Endothelial cell of umbilical vein (primary cell): ENCODE data around the gene LORICRIN. TPM values are rescaled to one million over a fixed set of nuclear protein-coding genes. Genes with fewer than 3 reads are reported as not detected.

ENCODE experiments used
- BruUV-seq: library from RNA; stranded (reverse); fragments of 400-500 nt; replicated peaks from 2 replicates; lab custom pipeline; 2021; lab: Mats Ljungman, UMichigan
- CTCF ChIA-PET: fragments of 300-600, 350-600 bp; sonication (Branson Sonifier 250); formaldehyde crosslinking; loops from one replicate; lab custom pipeline; 2021; ENCODE audit warnings: antibody characterized with exemption, inconsistent platforms; lab: Charles Lee
- POLR2A ChIA-PET: fragments of 300-600, 350-600 bp; sonication (Branson Sonifier 250); formaldehyde crosslinking; loops from one replicate; lab custom pipeline; 2021; ENCODE audit warnings: antibody characterized with exemption, inconsistent platforms; lab: Charles Lee
- DNase-seq: peaks from one replicate; pipeline ENCODE4 v3.0.0-alpha.2; 2011; ENCODE audit warnings: low read depth, low spot score
- FAIRE-seq: peaks from 2 replicates; lab custom pipeline; 2011; peaks lifted over from hg19 to GRCh38; lab: Jason Lieb, UNC
- H2AFZ ChIP-seq: 2 replicates; pipeline ENCODE4 v1.6.0; 2012; ENCODE audit warnings: low read depth, low read length, control low read depth, inconsistent platforms
- H3K27ac ChIP-seq: 2 replicates; pipeline ENCODE4 v1.5.1; 2011; ENCODE audit warnings: low read depth, mild to moderate bottlenecking, control low read depth, low read length, moderate library complexity; ENCODE audit not compliant: insufficient read depth
- H3K27me3 ChIP-seq, 2 experiments: 2 replicates each; pipeline versions ENCODE4 v1.6.0 to v1.6.1; 2011; ENCODE audit warnings: low read length in 2 of 2, mixed read lengths in 1 of 2; ENCODE audit not compliant: control insufficient read depth in 2 of 2, insufficient read depth in 2 of 2
- H3K36me3 ChIP-seq, 2 experiments: 2 replicates in 1 of 2; 3 replicates in 1 of 2; pipeline ENCODE4 v1.5.1; 2011; ENCODE audit warnings: low read length in 2 of 2, mild to moderate bottlenecking in 1 of 2, moderate library complexity in 1 of 2; ENCODE audit not compliant: control insufficient read depth in 2 of 2, insufficient read depth in 2 of 2; ENCODE audit errors: extremely low read depth in 1 of 2
- H3K4me1 ChIP-seq: 3 replicates; pipeline ENCODE4 v1.5.1; 2011; ENCODE audit warnings: mild to moderate bottlenecking, low read length; ENCODE audit not compliant: control insufficient read depth, insufficient read depth; ENCODE audit errors: extremely low read depth
- H3K4me2 ChIP-seq: 2 replicates; pipeline ENCODE4 v1.6.1; 2011; ENCODE audit warnings: low read length, control low read depth, mixed read lengths; ENCODE audit not compliant: insufficient read depth
- H3K4me3 ChIP-seq, 3 experiments: fragments of 200-600 bp in 1 of 3; sonication (generic), shearing (Covaris generic) in 1 of 3; replicated peaks in 1 of 3; 2 replicates each; pipeline ENCODE4 v1.5.1; 2011 to 2016; ENCODE audit warnings: control low read depth in 3 of 3, low read length in 3 of 3, mild to moderate bottlenecking in 2 of 3, inconsistent platforms in 1 of 3, low read depth in 1 of 3, moderate library complexity in 1 of 3; ENCODE audit not compliant: insufficient read depth in 1 of 3
- H3K79me2 ChIP-seq: 2 replicates; pipeline ENCODE4 v1.6.0; 2012; ENCODE audit warnings: low read length, inconsistent platforms; ENCODE audit not compliant: control insufficient read depth, insufficient read depth
- H3K9ac ChIP-seq: replicated peaks from 2 replicates; pipeline ENCODE3; 2011; ENCODE audit warnings: low read length, control low read depth; ENCODE audit not compliant: insufficient read depth; ENCODE audit errors: extremely low read depth
- H3K9me1 ChIP-seq: replicated peaks from 3 replicates; pipeline ENCODE4 v1.6.0; 2011; ENCODE audit warnings: mild to moderate bottlenecking, low read length; ENCODE audit not compliant: control insufficient read depth, insufficient read depth; ENCODE audit errors: extremely low read depth
- H3K9me3 ChIP-seq: replicated peaks from 2 replicates; pipeline ENCODE4 v1.5.1; 2012; ENCODE audit warnings: low read length, inconsistent platforms; ENCODE audit not compliant: control insufficient read depth, insufficient read depth
- H4K20me1 ChIP-seq: replicated peaks from 2 replicates; pipeline ENCODE3; 2011; ENCODE audit warnings: mild to moderate bottlenecking, low read length; ENCODE audit not compliant: control insufficient read depth, insufficient read depth; ENCODE audit errors: extremely low read depth
- CTCF ChIP-seq, 2 donors: IDR thresholded peaks; 1 replicate in 1 of 2; 2 replicates in 1 of 2; pipeline ENCODE4 v1.5.1; 2011; ENCODE audit warnings: low read length in 2 of 2, mild to moderate bottlenecking in 2 of 2, moderate library complexity in 2 of 2, control low read depth in 1 of 2, inconsistent platforms in 1 of 2, low read depth in 1 of 2; ENCODE audit not compliant: insufficient read depth in 1 of 2; ENCODE audit errors: extremely low read depth in 1 of 2
- EZH2 ChIP-seq: IDR thresholded peaks from 2 replicates; pipeline ENCODE4 v1.6.1; 2012; ENCODE audit warnings: borderline replicate concordance, low read depth, mild to moderate bottlenecking, moderate library complexity, low read length, inconsistent platforms; ENCODE audit not compliant: severe bottlenecking
- FOS ChIP-seq: IDR thresholded peaks from 2 replicates; pipeline ENCODE4 v1.6.1; 2011; ENCODE audit warnings: mild to moderate bottlenecking, low read length, moderate library complexity, borderline replicate concordance; ENCODE audit not compliant: insufficient read depth
- GATA2 ChIP-seq: IDR thresholded peaks from 2 replicates; pipeline ENCODE4 v1.7.0; 2011; ENCODE audit warnings: low read depth, mild to moderate bottlenecking, moderate library complexity, mixed read lengths, low read length; ENCODE audit not compliant: insufficient read length, insufficient read depth
- JUN ChIP-seq: IDR thresholded peaks from 2 replicates; pipeline ENCODE4 v1.6.1; 2011; ENCODE audit warnings: borderline replicate concordance, low read depth; ENCODE audit not compliant: insufficient read length, insufficient read depth
- MAX ChIP-seq: IDR thresholded peaks from 2 replicates; pipeline ENCODE4 v1.6.1; 2011; ENCODE audit not compliant: insufficient read depth, insufficient read length
- MYC ChIP-seq: IDR thresholded peaks from one replicate; pipeline ENCODE4 v1.6.1; 2011; ENCODE audit warnings: mild to moderate bottlenecking, low read depth, low read length
- POLR2A ChIP-seq: IDR thresholded peaks from 2 replicates; pipeline ENCODE4 v1.6.1; 2012; ENCODE audit warnings: low read depth, mild to moderate bottlenecking, control low read depth, low read length
- POLR2AphosphoS5 ChIP-seq: IDR thresholded peaks from 2 replicates; pipeline ENCODE4 v1.6.1; 2012; ENCODE audit warnings: low read depth, mild to moderate bottlenecking, control low read depth, low read length, moderate library complexity; ENCODE audit not compliant: insufficient read depth
- dilution Hi-C: fragments of 300-500 bp; cut with MboI; formaldehyde crosslinking; loops from one replicate; pipeline ENCODE4 v1.15.0; 2019; ENCODE audit warnings: low sequenced_read_pairs; ENCODE audit not compliant: extremely low pct_ligation_motif_present
- intact Hi-C: fragments of 100-400 bp; cut with micrococcal nuclease; formaldehyde crosslinking; loops from one replicate; pipeline ENCODE4 v1.10.0; 2022
- polyA plus RNA-seq, 4 experiments: library from polyadenylated mRNA; depleted of rRNA in 3 of 4; stranded (reverse) in 3 of 4; unstranded in 1 of 4; fragments of >200 nt; gene quantifications; 2 replicates each; pipeline versions ENCODE4 v1.2.1 to v1.2.3, GENCODE V29; 2011 to 2012; ENCODE audit warnings: missing spikeins in 1 of 4
- total RNA-seq: library from RNA; stranded (reverse); gene quantifications from 2 replicates; pipeline ENCODE4 v1.2.3, GENCODE V29; 2021

Gene LORICRIN
- total and polyA plus RNA-seq, 2 donors (not counting 3 experiments of a cell fraction or from before 2014, with no cell fraction given), result not detected

- Histone ChIP-seq H4K20me1 (no peaks in the 10 kb centered on the region), H2AFZ (no peak overlapping the region), H3K36me3 (no peaks in the 10 kb centered on the region), H3K27me3 (no peaks in the 10 kb centered on the region), H3K79me2 (no peaks in the 10 kb centered on the region), H3K4me2 (no peak overlapping the region), H3K27ac (no peak overlapping the region), H3K9ac (no peak overlapping the region), H3K9me3 (no peaks in the 10 kb centered on the region), H3K4me1 (no peaks in the 10 kb centered on the region), H3K4me3 (no peak overlapping the region), H3K9me1 (no peaks in the 10 kb centered on the region)
- dilution Hi-C loops (no loop called here), intact Hi-C loops (no loop called here)
- FAIRE-seq (no peak), DNase-seq (no peak)
- ChIA-PET POLR2A (no interaction called here), CTCF (no interaction called here)
- BruUV-seq, result no TSS peak
- TF ChIP-seq EZH2, result no peak
- TF ChIP-seq MAX, result no peak
- TF ChIP-seq GATA2, result no peak
- TF ChIP-seq FOS, result no peak
- no peak for TF ChIP-seq POLR2AphosphoS5
- TF ChIP-seq JUN, result no peak
- TF ChIP-seq POLR2A, result no peak
- no peak for TF ChIP-seq CTCF (IDR thresholded peaks at IDR 0.05; ENCODE audit: extremely low read depth in 1 of 2, insufficient read depth in 1 of 2, low read depth in 1 of 2, low read length in 2 of 2)
- TF ChIP-seq MYC, result no peak
Observed at GRCh38 chr1:153293851-153294250, 34.4 kb downstream of the LORICRIN start.
